Left lung (tissue), 10 donors: ENCODE measurements around the gene COA5. TPM values are rescaled to one million over a fixed set of nuclear protein-coding genes. Genes with fewer than 3 reads are reported as not detected.

Experiments used
- ATAC-seq: fragments of 200-7000 bp; cut with Tn5 transposase; one replicate; pipeline ENCODE4 v1.9.1; 2020; ENCODE audit warnings: moderate library complexity
- DNase-seq, 4 donors: peaks; one replicate each; pipeline ENCODE4 v3.0.0-alpha.2; 2013 to 2020
- H3K27ac ChIP-seq, 2 donors: fragments of 200-600 bp; sonication (generic) in 1 of 2; one replicate each; pipeline versions ENCODE4 v1.5.0 to v1.8.0; 2020 to 2021
- H3K27me3 ChIP-seq, 2 donors: fragments of 200-600 bp; sonication (generic) in 1 of 2; one replicate each; pipeline versions ENCODE4 v1.5.0 to v1.8.0; 2020 to 2021
- H3K36me3 ChIP-seq, 2 donors: fragments of 200-600 bp; sonication (generic) in 1 of 2; one replicate each; pipeline versions ENCODE4 v1.5.0 to v1.8.0; 2020 to 2021
- H3K4me1 ChIP-seq, 2 donors: fragments of 200-600 bp; one replicate each; pipeline ENCODE4 v1.8.0; 2021
- H3K4me3 ChIP-seq, 2 donors: fragments of 200-600 bp; sonication (generic) in 1 of 2; one replicate each; pipeline versions ENCODE4 v1.5.0 to v1.8.0; 2020 to 2021; ENCODE audit warnings: mild to moderate bottlenecking in 1 of 2
- H3K9me3 ChIP-seq, 2 donors: fragments of 200-600 bp; sonication (generic) in 1 of 2; one replicate each; pipeline versions ENCODE4 v1.5.0 to v1.8.0; 2020 to 2021
- intact Hi-C, 2 donors: fragments of 100-400 bp; cut with DNase I; formaldehyde crosslinking; loops; one replicate each; pipeline versions ENCODE4 v1.11.2 to v1.14.2; 2022
- polyA plus RNA-seq, 6 donors: library from polyadenylated mRNA; unstranded; fragments of 120-200 nt; gene quantifications; one replicate each; pipeline ENCODE4 v1.2.1, GENCODE V29; 2013; ENCODE audit not compliant: insufficient read length in 6 of 6
- total RNA-seq, 2 donors: library from RNA; stranded (reverse); fragmentation: NEBNext Ultra II Directional; extraction: Animal tissue kit (Norgen Biotek cat#: 25700); gene quantifications; one replicate each; pipeline ENCODE4 v1.2.1, GENCODE V29; 2021
- TF ChIP-seq, protein P1 (sequence below), 2 donors: fragments of 200-600 bp; sonication (generic) in 1 of 2; IDR thresholded peaks; one replicate each; pipeline versions ENCODE4 v1.5.0 to v1.8.0; 2021; ENCODE audit warnings: antibody characterized with exemption in 2 of 2
- donor health status: DM: no; HTN: yes; CAD: no.
- donor health status: DM: no; HTN: no; CAD: no.

COA5 gene
- total and polyA plus RNA-seq, 8 donors: 24.3 to 80.0 (median 74.8) TPM

- TF ChIP-seq, protein P1, sequence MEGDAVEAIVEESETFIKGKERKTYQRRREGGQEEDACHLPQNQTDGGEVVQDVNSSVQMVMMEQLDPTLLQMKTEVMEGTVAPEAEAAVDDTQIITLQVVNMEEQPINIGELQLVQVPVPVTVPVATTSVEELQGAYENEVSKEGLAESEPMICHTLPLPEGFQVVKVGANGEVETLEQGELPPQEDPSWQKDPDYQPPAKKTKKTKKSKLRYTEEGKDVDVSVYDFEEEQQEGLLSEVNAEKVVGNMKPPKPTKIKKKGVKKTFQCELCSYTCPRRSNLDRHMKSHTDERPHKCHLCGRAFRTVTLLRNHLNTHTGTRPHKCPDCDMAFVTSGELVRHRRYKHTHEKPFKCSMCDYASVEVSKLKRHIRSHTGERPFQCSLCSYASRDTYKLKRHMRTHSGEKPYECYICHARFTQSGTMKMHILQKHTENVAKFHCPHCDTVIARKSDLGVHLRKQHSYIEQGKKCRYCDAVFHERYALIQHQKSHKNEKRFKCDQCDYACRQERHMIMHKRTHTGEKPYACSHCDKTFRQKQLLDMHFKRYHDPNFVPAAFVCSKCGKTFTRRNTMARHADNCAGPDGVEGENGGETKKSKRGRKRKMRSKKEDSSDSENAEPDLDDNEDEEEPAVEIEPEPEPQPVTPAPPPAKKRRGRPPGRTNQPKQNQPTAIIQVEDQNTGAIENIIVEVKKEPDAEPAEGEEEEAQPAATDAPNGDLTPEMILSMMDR (IDR thresholded peaks at IDR 0.05): no peak
- intact Hi-C loops: no loop called here
- ATAC-seq (no peak), DNase-seq (no peak)
- Histone ChIP-seq H3K9me3 (no peaks in the 10 kb centered on the region), H3K36me3 (peaks cover 0 to 37% of the 10 kb centered on the region in 2 donors), H3K27me3 (no peaks in the 10 kb centered on the region), H3K4me3 (peak overlapping the region in 1 of 2 donors; percentile 96), H3K4me1 (peaks cover 27 to 51% of the 10 kb centered on the region in 2 donors), H3K27ac (no peak overlapping the region)
Observed at GRCh38 chr2:98607104-98607503, 1.2 kb downstream of the COA5 start.

- Histone ChIP-seq H3K4me1 (peaks cover 27 to 48% of the 10 kb centered on the region in 2 donors), H3K4me3 (no peak overlapping the region), H3K27me3 (no peaks in the 10 kb centered on the region), H3K36me3 (peaks cover 0 to 38% of the 10 kb centered on the region in 2 donors), H3K27ac (no peak overlapping the region), H3K9me3 (no peaks in the 10 kb centered on the region)
- no peak for ATAC-seq
- TF ChIP-seq, protein P1 (IDR thresholded peaks at IDR 0.05): no peak
- no peak for DNase-seq
- intact Hi-C loops: no loop called here
Observed at GRCh38 chr2:98606431-98606830, 1.9 kb downstream of the COA5 start.

DNA sequence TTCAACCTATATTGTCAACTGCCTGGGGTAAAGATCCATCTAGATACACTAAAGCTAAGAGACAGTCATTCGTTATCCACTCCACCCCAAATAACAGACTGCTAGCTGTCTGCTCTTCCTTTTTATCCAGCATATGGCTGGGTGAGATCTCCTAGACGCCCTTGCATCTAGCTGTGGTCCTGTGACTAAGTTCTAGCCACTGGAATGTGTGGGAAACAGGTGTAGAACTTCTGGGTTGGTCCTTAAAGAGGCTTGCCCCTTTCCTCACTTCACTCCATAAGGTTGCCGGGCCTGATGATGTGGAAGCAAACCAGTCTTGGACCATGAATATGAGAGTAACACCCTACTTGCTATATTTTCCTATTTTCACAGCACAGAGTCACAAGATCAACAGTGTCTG, 3.2 kb downstream of the COA5 start:
- Histone ChIP-seq H3K4me1 (peaks cover 20 to 34% of the 10 kb centered on the region in 2 donors), H3K27me3 (no peaks in the 10 kb centered on the region), H3K36me3 (peaks cover 0 to 40% of the 10 kb centered on the region in 2 donors), H3K4me3 (no peak overlapping the region), H3K9me3 (no peaks in the 10 kb centered on the region), H3K27ac (no peak overlapping the region)
- DNase-seq (no peak), ATAC-seq (no peak)
- intact Hi-C loops: no loop called here
- TF ChIP-seq, protein P1 (IDR thresholded peaks at IDR 0.05): no peak

GRCh38 chr2:98604547-98604946, 3.8 kb downstream of the COA5 start:
- ATAC-seq: no peak
- H3K4me1 ChIP-seq: peaks cover 15 to 29% of the 10 kb centered on the region in 2 donors
- H3K27ac ChIP-seq: no peak overlapping the region
- TF ChIP-seq, protein P1 (IDR thresholded peaks at IDR 0.05): no peak
- DNase-seq: no peak
- peaks cover 0 to 45% of the 10 kb centered on the region in 2 donors for H3K36me3 ChIP-seq
- H3K9me3 ChIP-seq: no peaks in the 10 kb centered on the region
- intact Hi-C loops: no loop called here
- no peak overlapping the region for H3K4me3 ChIP-seq
- H3K27me3 ChIP-seq: no peaks in the 10 kb centered on the region

GRCh38 chr2:98601532-98602132, 6.7 kb downstream of the COA5 start:
- Histone ChIP-seq H3K27ac (no peak overlapping the region), H3K27me3 (no peaks in the 10 kb centered on the region), H3K4me1 (peaks cover 2 to 14% of the 10 kb centered on the region in 2 donors), H3K9me3 (no peaks in the 10 kb centered on the region), H3K36me3 (peaks cover 0 to 68% of the 10 kb centered on the region in 2 donors), H3K4me3 (no peak overlapping the region)
- intact Hi-C loops: no loop called here
- TF ChIP-seq, protein P1 (IDR thresholded peaks at IDR 0.05): peak; percentile 26 to 30
- ATAC-seq: peak; percentile 80
- peak in 1 of 4 donors; percentile 9 for DNase-seq
